ENCODE results near the gene FEM1A. TPM values are rescaled to one million over a fixed set of nuclear protein-coding genes. Genes with fewer than 3 reads are reported as not detected.
A peak's percentile ranks its signal among the peaks of the same experiment; 100 is the strongest.
"Not testable (repeated sequence)": the region's sequence is repeated elsewhere in the genome, so short reads cannot be mapped to it uniquely, and the experiment has no call there.

FEM1A gene
- polyA plus RNA-seq, 1 of the 3 experiments (the other 2 are of a cell fraction), result 4.8 TPM

DNA sequence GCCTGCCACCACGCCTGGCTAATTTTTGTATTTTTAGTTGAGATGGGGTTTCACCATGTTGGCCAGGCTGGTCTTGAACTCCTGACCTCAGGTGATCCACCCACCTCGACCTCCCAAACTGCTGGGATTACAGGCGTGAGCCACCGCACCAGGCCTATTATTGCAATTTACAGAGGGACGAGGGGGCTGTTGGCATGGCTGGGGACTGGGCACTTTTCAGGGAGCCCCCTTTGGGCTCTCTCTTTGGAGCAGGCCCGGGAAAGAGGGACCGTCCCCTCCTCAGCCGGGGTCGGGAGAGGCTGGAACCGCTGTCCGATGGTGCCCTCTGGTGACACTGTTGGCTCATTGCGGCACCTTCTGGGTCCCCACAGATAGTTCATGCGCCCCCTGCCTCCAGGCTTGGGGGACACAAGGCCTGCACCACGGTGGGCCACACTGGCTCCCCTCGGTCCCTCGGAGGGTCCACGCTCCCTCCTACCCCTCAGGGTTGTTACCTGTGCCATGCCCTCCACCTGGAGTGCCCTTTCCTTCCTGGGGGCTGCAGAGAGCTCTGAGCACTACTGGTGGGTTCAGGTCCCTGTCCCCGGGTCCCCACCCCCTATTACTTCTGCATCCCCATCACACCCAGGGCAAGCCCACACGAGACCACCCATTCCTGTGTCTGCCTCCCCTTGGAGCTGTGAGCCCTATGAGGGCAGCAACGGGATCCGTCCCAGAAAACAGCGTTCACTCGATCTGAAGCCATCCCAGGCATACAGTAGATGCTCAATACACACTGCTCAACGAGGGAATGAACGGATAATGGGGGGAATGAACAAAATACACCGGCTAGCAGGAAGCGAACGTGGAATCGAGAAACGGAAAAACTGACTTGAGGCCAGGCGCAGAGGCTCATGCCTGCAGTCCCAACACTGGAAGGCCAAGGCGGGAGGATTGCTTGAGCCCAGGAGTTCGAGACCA is 12.5 kb downstream of the FEM1A start:
- peak overlapping the region in 1 of 2 experiments; percentile 23; a peak in 1 of 4 replicates for H3K4me3 ChIP-seq (ENCODE audit: low read depth in 2 of 2, low read length in 1 of 2)
- H3K27me3 ChIP-seq (ENCODE audit: insufficient read depth), result no peaks in the 10 kb centered on the region
- DNase-seq, result peak; percentile 90
- peaks cover 3% of the 10 kb centered on the region for H3F3A ChIP-seq (replicated peaks; ENCODE audit: insufficient read depth)
- H3K79me2 ChIP-seq (ENCODE audit: insufficient read depth), result no peaks in the 10 kb centered on the region
- no peaks in the 10 kb centered on the region for H3K9me2 ChIP-seq
- no peak overlapping the region for H3K4me2 ChIP-seq
- ChIA-PET CTCF (interaction anchor here (0.6 to 13.0 kb wide), 21 partner anchors 10 to 758 kb away, joined by 3 to 409 read pairs (median 4); partner anchors contain the start of genes DPP9, FEM1A, KDM4B and TICAM1), POLR2A (no interaction called here)
- H3K9ac ChIP-seq, result no peak overlapping the region
- H3K9me3 ChIP-seq, result no peaks in the 10 kb centered on the region
- no peaks in the 10 kb centered on the region for H3K4me1 ChIP-seq (ENCODE audit: control insufficient read depth in 1 of 2, insufficient read depth in 2 of 2, low read depth in 1 of 2, low read length in 1 of 2)
- no peaks in the 10 kb centered on the region for H4K20me1 ChIP-seq (ENCODE audit: insufficient read depth)
- 73% methylated on average over 17 of the region's 33 CpGs for WGBS (ENCODE audit: low lambda C conversion rate)
- TF ChIP-seq FOXJ3 (CRISPR knock-in tag; IDR thresholded peaks at IDR 0.05) (no peak), GATA2 (CRISPR knock-in tag; IDR thresholded peaks at IDR 0.05) (no peak), SMC3 (IDR thresholded peaks at IDR 0.05; ENCODE audit: low read depth, low read length) (peak; percentile 71), RAD21 (IDR thresholded peaks at IDR 0.05; ENCODE audit: low read length) (peak; percentile 82), CHD2 (IDR thresholded peaks at IDR 0.05; ENCODE audit: low read length, partially characterized antibody) (peak; percentile 14)
- TF ChIP-seq, protein P1, sequence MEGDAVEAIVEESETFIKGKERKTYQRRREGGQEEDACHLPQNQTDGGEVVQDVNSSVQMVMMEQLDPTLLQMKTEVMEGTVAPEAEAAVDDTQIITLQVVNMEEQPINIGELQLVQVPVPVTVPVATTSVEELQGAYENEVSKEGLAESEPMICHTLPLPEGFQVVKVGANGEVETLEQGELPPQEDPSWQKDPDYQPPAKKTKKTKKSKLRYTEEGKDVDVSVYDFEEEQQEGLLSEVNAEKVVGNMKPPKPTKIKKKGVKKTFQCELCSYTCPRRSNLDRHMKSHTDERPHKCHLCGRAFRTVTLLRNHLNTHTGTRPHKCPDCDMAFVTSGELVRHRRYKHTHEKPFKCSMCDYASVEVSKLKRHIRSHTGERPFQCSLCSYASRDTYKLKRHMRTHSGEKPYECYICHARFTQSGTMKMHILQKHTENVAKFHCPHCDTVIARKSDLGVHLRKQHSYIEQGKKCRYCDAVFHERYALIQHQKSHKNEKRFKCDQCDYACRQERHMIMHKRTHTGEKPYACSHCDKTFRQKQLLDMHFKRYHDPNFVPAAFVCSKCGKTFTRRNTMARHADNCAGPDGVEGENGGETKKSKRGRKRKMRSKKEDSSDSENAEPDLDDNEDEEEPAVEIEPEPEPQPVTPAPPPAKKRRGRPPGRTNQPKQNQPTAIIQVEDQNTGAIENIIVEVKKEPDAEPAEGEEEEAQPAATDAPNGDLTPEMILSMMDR (IDR thresholded peaks at IDR 0.05), result peak; percentile 77
- H3K36me3 ChIP-seq (replicated peaks in 1 of 2; ENCODE audit: control insufficient read depth in 1 of 2, insufficient read depth in 2 of 2, low read length in 1 of 2), result no peaks in the 10 kb centered on the region
- H3K27ac ChIP-seq (ENCODE audit: low read depth in 2 of 2, low read length in 1 of 2), result no peak overlapping the region
- H2AFZ ChIP-seq (ENCODE audit: low read depth), result peak overlapping the region; percentile 56; the same call in 1 of the 2 replicates

DNA sequence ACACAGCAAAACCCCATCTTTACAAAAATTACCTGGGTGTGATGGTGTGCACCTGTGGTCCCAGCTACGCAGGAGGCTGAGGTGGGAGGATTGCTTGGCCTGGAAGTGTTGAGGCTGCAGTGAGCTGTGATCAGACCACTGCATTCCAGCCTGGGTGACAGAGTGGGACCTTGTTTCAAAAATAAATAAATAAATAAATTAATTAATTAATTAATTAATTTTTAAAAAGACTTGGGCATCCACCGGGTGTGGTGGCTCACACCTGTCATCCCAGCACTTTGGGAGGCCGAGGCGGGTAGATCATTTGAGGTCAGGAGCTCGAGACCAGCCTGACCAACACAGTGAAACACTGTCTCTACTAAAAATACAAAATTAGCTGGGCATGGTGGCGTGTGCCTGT is 13.6 kb downstream of the FEM1A start:
- ChIA-PET CTCF (interaction anchor here (0.8 to 13.0 kb wide), 11 partner anchors 14 to 164 kb away, joined by 3 to 409 read pairs (median 7); partner anchors contain the start of genes DPP9, FEM1A and TICAM1), POLR2A (interaction anchor here (0.6 kb wide), 1 partner anchor 36 kb away, joined by 3 read pairs; no protein-coding TSS in a partner anchor)
- not testable (repeated sequence) for H3K9me2 ChIP-seq; H3F3A ChIP-seq (replicated peaks; ENCODE audit: insufficient read depth); H3K9ac ChIP-seq; H3K36me3 ChIP-seq (replicated peaks in 1 of 2; ENCODE audit: control insufficient read depth in 1 of 2, insufficient read depth in 2 of 2, low read length in 1 of 2); H2AFZ ChIP-seq (ENCODE audit: low read depth); DNase-seq; H3K4me3 ChIP-seq (ENCODE audit: low read depth in 2 of 2, low read length in 1 of 2); H3K4me2 ChIP-seq; H3K4me1 ChIP-seq (ENCODE audit: control insufficient read depth in 1 of 2, insufficient read depth in 2 of 2, low read depth in 1 of 2, low read length in 1 of 2); H3K27me3 ChIP-seq (ENCODE audit: insufficient read depth); H3K9me3 ChIP-seq; H4K20me1 ChIP-seq (ENCODE audit: insufficient read depth); H3K79me2 ChIP-seq (ENCODE audit: insufficient read depth); H3K27ac ChIP-seq (ENCODE audit: low read depth in 2 of 2, low read length in 1 of 2)
- 89% methylated on average over 6 of the region's 6 CpGs for WGBS (ENCODE audit: low lambda C conversion rate)

DNA sequence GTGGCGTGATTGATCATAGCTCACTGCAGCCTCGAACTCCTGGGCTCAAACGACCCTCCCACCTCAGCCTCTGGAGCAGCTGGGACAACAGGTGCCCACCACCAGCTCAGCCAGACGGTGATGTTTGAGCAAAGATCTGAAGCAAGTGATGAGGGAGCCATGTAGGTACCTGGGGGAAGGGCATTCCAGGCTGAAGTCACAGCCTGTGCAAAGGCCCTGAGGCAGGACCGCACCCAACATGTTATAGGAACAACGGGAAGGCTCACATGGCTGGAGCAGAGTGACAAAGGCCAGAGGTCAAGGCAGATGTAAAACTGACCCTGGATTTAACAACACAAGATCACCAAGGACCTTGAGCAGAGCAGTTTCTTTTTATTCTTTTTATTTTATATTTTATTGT is 14.8 kb downstream of the FEM1A start:
- H3K9me2 ChIP-seq, result no peaks in the 10 kb centered on the region
- no peak overlapping the region for H2AFZ ChIP-seq (ENCODE audit: low read depth)
- ChIA-PET CTCF (interaction anchor here (0.8 to 13.0 kb wide), 5 partner anchors 15 to 82 kb away, joined by 3 to 409 read pairs (median 20); partner anchors contain the start of genes DPP9 and FEM1A), POLR2A (no interaction called here)
- no peak overlapping the region for H3K27ac ChIP-seq (ENCODE audit: low read depth in 2 of 2, low read length in 1 of 2)
- no peaks in the 10 kb centered on the region for H3K79me2 ChIP-seq (ENCODE audit: insufficient read depth)
- H3K9me3 ChIP-seq, result no peaks in the 10 kb centered on the region
- no peaks in the 10 kb centered on the region for H3K36me3 ChIP-seq (replicated peaks in 1 of 2; ENCODE audit: control insufficient read depth in 1 of 2, insufficient read depth in 2 of 2, low read length in 1 of 2)
- H3K27me3 ChIP-seq (ENCODE audit: insufficient read depth), result no peaks in the 10 kb centered on the region
- no peaks in the 10 kb centered on the region for H3K4me1 ChIP-seq (ENCODE audit: control insufficient read depth in 1 of 2, insufficient read depth in 2 of 2, low read depth in 1 of 2, low read length in 1 of 2)
- WGBS (ENCODE audit: low lambda C conversion rate), result 58% methylated on average over 3 of the region's 6 CpGs
- no peak overlapping the region for H3K4me3 ChIP-seq (ENCODE audit: low read depth in 2 of 2, low read length in 1 of 2)
- no peak overlapping the region for H3K4me2 ChIP-seq
- DNase-seq, result no peak
- H3K9ac ChIP-seq, result no peak overlapping the region
- no peaks in the 10 kb centered on the region for H4K20me1 ChIP-seq (ENCODE audit: insufficient read depth)
- peaks cover 8% of the 10 kb centered on the region for H3F3A ChIP-seq (replicated peaks; ENCODE audit: insufficient read depth)
- TF ChIP-seq POLR2AphosphoS5 (IDR thresholded peaks at IDR 0.05; ENCODE audit: low read depth, low read length), result no peak
- no peak for TF ChIP-seq TEAD4 (IDR thresholded peaks at IDR 0.05; ENCODE audit: borderline replicate concordance, insufficient read depth)
- TF ChIP-seq RFX5 (IDR thresholded peaks at IDR 0.05; ENCODE audit: low read length), result no peak
- no peak for TF ChIP-seq NFIC (IDR thresholded peaks at IDR 0.05; ENCODE audit: borderline replicate concordance)
- TF ChIP-seq, protein P2, sequence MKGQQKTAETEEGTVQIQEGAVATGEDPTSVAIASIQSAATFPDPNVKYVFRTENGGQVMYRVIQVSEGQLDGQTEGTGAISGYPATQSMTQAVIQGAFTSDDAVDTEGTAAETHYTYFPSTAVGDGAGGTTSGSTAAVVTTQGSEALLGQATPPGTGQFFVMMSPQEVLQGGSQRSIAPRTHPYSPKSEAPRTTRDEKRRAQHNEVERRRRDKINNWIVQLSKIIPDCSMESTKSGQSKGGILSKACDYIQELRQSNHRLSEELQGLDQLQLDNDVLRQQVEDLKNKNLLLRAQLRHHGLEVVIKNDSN (IDR thresholded peaks at IDR 0.05; ENCODE audit: borderline replicate concordance, low read depth), result no peak
- TF ChIP-seq SIN3A (IDR thresholded peaks at IDR 0.05; ENCODE audit: borderline replicate concordance, low read depth, low read length), result no peak
- no peak for TF ChIP-seq YY1 (IDR thresholded peaks at IDR 0.05; ENCODE audit: low read depth)
- TF ChIP-seq, protein P3, sequence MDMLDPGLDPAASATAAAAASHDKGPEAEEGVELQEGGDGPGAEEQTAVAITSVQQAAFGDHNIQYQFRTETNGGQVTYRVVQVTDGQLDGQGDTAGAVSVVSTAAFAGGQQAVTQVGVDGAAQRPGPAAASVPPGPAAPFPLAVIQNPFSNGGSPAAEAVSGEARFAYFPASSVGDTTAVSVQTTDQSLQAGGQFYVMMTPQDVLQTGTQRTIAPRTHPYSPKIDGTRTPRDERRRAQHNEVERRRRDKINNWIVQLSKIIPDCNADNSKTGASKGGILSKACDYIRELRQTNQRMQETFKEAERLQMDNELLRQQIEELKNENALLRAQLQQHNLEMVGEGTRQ (IDR thresholded peaks at IDR 0.05; ENCODE audit: borderline replicate concordance, low read depth, low read length), result no peak
- no peak for TF ChIP-seq FOXM1 (IDR thresholded peaks at IDR 0.05; ENCODE audit: low read depth)

Data from SK-N-SH (cell line).